Left hindlimb (tissue), 1 donor: ENCODE results near the gene VAV3.
"Not testable (repeated sequence)": the region's sequence is repeated elsewhere in the genome, so short reads cannot be mapped to it uniquely, and the experiment has no call there.

Experiments
- DNase-seq: peaks from one replicate; pipeline ENCODE4 v3.0.0-alpha.2; 2018

VAV3 gene

GRCh38 chr1:107707111-107707510 lies 257.9 kb downstream of the VAV3 start:
- no peak for DNase-seq

- no peak for DNase-seq
These were observed 258.8 kb downstream of the VAV3 start for GRCh38 chr1:107706182-107706581.

- no peak for DNase-seq
These were observed 260.1 kb downstream of the VAV3 start for GRCh38 chr1:107704911-107705310.

GRCh38 chr1:107702946-107703571 lies 261.9 kb downstream of the VAV3 start:
- no peak for DNase-seq

GRCh38 chr1:107700651-107701050 lies 264.3 kb downstream of the VAV3 start:
- DNase-seq = not testable (repeated sequence)

GRCh38 chr1:107698161-107698560 lies 266.8 kb downstream of the VAV3 start:
- no peak for DNase-seq

GRCh38 chr1:107695341-107695740 lies 269.6 kb downstream of the VAV3 start:
- no peak for DNase-seq

- DNase-seq = no peak
These were observed 272.2 kb downstream of the VAV3 start for GRCh38 chr1:107692580-107693345.

- DNase-seq = no peak
These were observed 273.4 kb downstream of the VAV3 start for GRCh38 chr1:107691540-107691939.

- DNase-seq = no peak
These were observed 274.5 kb downstream of the VAV3 start for GRCh38 chr1:107690491-107690890.

GRCh38 chr1:107689733-107690132 lies 275.2 kb downstream of the VAV3 start:
- DNase-seq = no peak

- DNase-seq = no peak
These were observed 275.8 kb downstream of the VAV3 start for GRCh38 chr1:107689159-107689558.

- no peak for DNase-seq
These were observed 276.9 kb downstream of the VAV3 start for GRCh38 chr1:107687849-107688753.

GRCh38 chr1:107683683-107684082 lies 281.3 kb downstream of the VAV3 start:
- no peak for DNase-seq

- no peak for DNase-seq
These were observed 281.8 kb downstream of the VAV3 start for GRCh38 chr1:107683191-107683657.

GRCh38 chr1:107682467-107682866 lies 282.5 kb downstream of the VAV3 start:
- no peak for DNase-seq

- no peak for DNase-seq
These were observed 283.9 kb downstream of the VAV3 start for GRCh38 chr1:107681001-107681479.

- no peak for DNase-seq
These were observed 284.4 kb downstream of the VAV3 start for GRCh38 chr1:107680579-107680985.

GRCh38 chr1:107679411-107679953 lies 285.5 kb downstream of the VAV3 start:
- DNase-seq = no peak

- no peak for DNase-seq
These were observed 286.0 kb downstream of the VAV3 start for GRCh38 chr1:107678993-107679392.

GRCh38 chr1:107677697-107678096 lies 287.3 kb downstream of the VAV3 start:
- no peak for DNase-seq

- DNase-seq = no peak
These were observed 290.5 kb downstream of the VAV3 start for GRCh38 chr1:107674486-107674885.

- DNase-seq = no peak
These were observed 292.0 kb downstream of the VAV3 start for GRCh38 chr1:107673006-107673405.
